ENCODE data around the gene KIR3DL1. TPM values are rescaled to one million over a fixed set of nuclear protein-coding genes. Genes with fewer than 3 reads are reported as not detected.
"Not testable (repeated sequence)": the region's sequence is repeated elsewhere in the genome, so short reads cannot be mapped to it uniquely, and the experiment has no call there.

Gene KIR3DL1
- total and polyA plus RNA-seq, 2 of the 13 experiments (the other 11 are each of a cell fraction or from before 2014, with no cell fraction given) = not detected

DNA sequence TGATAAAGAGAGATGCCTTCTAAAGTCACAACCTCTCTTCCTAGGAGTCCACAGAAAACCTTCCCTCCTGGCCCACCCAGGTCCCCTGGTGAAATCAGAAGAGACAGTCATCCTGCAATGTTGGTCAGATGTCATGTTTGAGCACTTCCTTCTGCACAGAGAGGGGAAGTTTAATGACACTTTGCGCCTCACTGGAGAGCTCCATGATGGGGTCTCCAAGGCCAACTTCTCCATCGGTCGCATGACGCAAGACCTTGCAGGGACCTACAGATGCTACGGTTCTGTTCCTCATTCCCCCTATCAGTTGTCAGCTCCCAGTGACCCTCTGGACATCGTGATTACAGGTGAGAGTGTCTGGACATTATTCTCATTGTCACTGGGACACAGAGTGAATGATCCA is 28.1 kb upstream of the KIR3DL1 start:
- H3K9ac ChIP-seq (ENCODE audit: insufficient read depth, low read depth, low read length); intact Hi-C loops (cut with micrococcal nuclease; ENCODE audit: unreplicated experiment); in situ Hi-C loops (cut with HindIII; ENCODE audit: extremely low pct_ligation_motif_present, low pct_unique_long_range_greater_than_20kb); FAIRE-seq; H3K4me3 ChIP-seq (replicated peaks in 1 of 3; ENCODE audit: insufficient read depth in 1 of 3, low read depth in 2 of 3, low read length in 3 of 3); H3K27ac ChIP-seq (ENCODE audit: extremely low read length, insufficient read depth, low read length); DNase-seq (ENCODE audit: low spot score); H2AFZ ChIP-seq (ENCODE audit: low read length); BruUV-seq (replicated peaks); ATAC-seq; H3K79me2 ChIP-seq (ENCODE audit: insufficient read depth, low read length); H3K4me2 ChIP-seq (ENCODE audit: low read depth, low read length); H4K20me1 ChIP-seq (ENCODE audit: insufficient read depth, low read length); H3K9me3 ChIP-seq (ENCODE audit: low read length); POLR2A ChIA-PET; H3K36me3 ChIP-seq (replicated peaks in 1 of 2; ENCODE audit: control insufficient read depth in 1 of 2, insufficient read depth in 2 of 2, low read length in 2 of 2); CTCF ChIA-PET (ENCODE audit: low intra/inter-chr PET ratio, low total read pairs); H3K4me1 ChIP-seq (ENCODE audit: insufficient read depth, low read length): not testable (repeated sequence)
- whole genome bisulfite sequencing (ENCODE audit: low lambda C conversion rate) = 49% methylated on average over 6 of the region's 6 CpGs
- peaks cover 0 to 10% of the 10 kb centered on the region in 2 experiments; a peak in 2 of 5 replicates for H3K27me3 ChIP-seq (ENCODE audit: control insufficient read depth in 1 of 2, insufficient read depth in 2 of 2, low read length in 2 of 2)

DNA sequence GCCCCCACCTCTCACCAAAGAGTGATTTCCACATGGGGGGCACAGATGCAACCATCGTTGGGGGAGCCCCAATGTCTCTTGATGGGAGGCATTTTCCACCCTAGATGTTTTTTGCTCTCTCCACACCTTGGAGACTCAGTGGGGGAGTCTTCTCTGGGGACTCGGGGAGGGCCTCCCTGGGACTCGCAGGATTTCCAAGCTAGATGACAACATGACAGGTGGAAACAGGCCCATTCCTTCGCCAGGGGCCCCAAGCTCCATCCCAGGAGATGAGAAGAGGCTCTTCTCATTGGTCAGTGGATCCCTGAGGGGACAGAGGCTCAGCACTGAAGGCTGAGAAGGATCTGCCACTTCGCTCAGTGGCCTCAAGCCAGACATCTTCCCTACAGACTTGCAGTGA is 25.6 kb upstream of the KIR3DL1 start:
- FAIRE-seq (no peak), DNase-seq (ENCODE audit: low spot score) (no peak), ATAC-seq (no peak)
- no peak overlapping the region for H3K4me2 ChIP-seq (ENCODE audit: low read depth, low read length)
- no peak overlapping the region for H3K27ac ChIP-seq (ENCODE audit: extremely low read length, insufficient read depth, low read length)
- no peaks in the 10 kb centered on the region for H4K20me1 ChIP-seq (ENCODE audit: insufficient read depth, low read length)
- no peak overlapping the region for H2AFZ ChIP-seq (ENCODE audit: low read length)
- no peaks in the 10 kb centered on the region for H3K9me3 ChIP-seq (ENCODE audit: low read length)
- 10% methylated on average over 2 of the region's 5 CpGs for WGBS (ENCODE audit: low lambda C conversion rate)
- in situ Hi-C loops (cut with HindIII; ENCODE audit: extremely low pct_ligation_motif_present, low pct_unique_long_range_greater_than_20kb) = no loop called here
- TF ChIP-seq ZNF674 (CRISPR knock-in tag; IDR thresholded peaks at IDR 0.05; ENCODE audit: low read depth) (no peak), E2F5 (CRISPR knock-in tag; conservative IDR thresholded peaks at IDR 0.05) (no peak), KDM5B (CRISPR knock-in tag; IDR thresholded peaks at IDR 0.05; ENCODE audit: borderline replicate concordance) (no peak), DPF2 (CRISPR knock-in tag; IDR thresholded peaks at IDR 0.05; ENCODE audit: borderline replicate concordance, low read depth) (no peak)
- ChIA-PET POLR2A (no interaction called here), CTCF (ENCODE audit: low intra/inter-chr PET ratio, low total read pairs) (no interaction called here)
- no peaks in the 10 kb centered on the region for H3K79me2 ChIP-seq (ENCODE audit: insufficient read depth, low read length)
- H3K9ac ChIP-seq (ENCODE audit: insufficient read depth, low read depth, low read length) = no peak overlapping the region
- intact Hi-C loops (cut with micrococcal nuclease; ENCODE audit: unreplicated experiment) = no loop called here
- H3K4me3 ChIP-seq (replicated peaks in 1 of 3; ENCODE audit: insufficient read depth in 1 of 3, low read depth in 2 of 3, low read length in 3 of 3) = no peak overlapping the region
- H3K4me1 ChIP-seq (ENCODE audit: insufficient read depth, low read length) = no peaks in the 10 kb centered on the region
- H3K27me3 ChIP-seq (ENCODE audit: control insufficient read depth in 1 of 2, insufficient read depth in 2 of 2, low read length in 2 of 2) = peaks cover 0 to 10% of the 10 kb centered on the region in 2 experiments; a peak in 2 of 5 replicates
- H3K36me3 ChIP-seq (replicated peaks in 1 of 2; ENCODE audit: control insufficient read depth in 1 of 2, insufficient read depth in 2 of 2, low read length in 2 of 2) = no peaks in the 10 kb centered on the region
- no TSS peak for BruUV-seq (replicated peaks)

Measured in HepG2 (cell line).